Activated T-helper 1 cell treated with anti-CD3 and anti-CD28 coated beads, Interleukin-12 subunit alpha, Interleukin-12 subunit beta, Interleukin-2, Interleukin-4 antibody, amounts not matched to agents 30 ng/mL and 10 ng/mL and 1 ng/mL, durations not matched to agents 14 hours and 24 hours and 36 hours (primary cell): ENCODE data around the gene OR8K5. TPM values are rescaled to one million over a fixed set of nuclear protein-coding genes. Genes with fewer than 3 reads are reported as not detected.

Experiments used
- DNase-seq: peaks from one replicate; pipeline ENCODE4 v3.0.0; 2021; ENCODE audit warnings: low spot score
- H3K27ac Mint-ChIP-seq: one replicate; pipeline ENCODE4 v1.8.0; 2021; ENCODE audit warnings: mild to moderate bottlenecking, mixed read lengths
- H3K27me3 Mint-ChIP-seq: one replicate; pipeline ENCODE4 v1.8.0; 2022; ENCODE audit warnings: mild to moderate bottlenecking, moderate library complexity, mixed read lengths; ENCODE audit not compliant: insufficient read depth
- H3K36me3 Mint-ChIP-seq: one replicate; pipeline ENCODE4 v1.8.0; 2021; ENCODE audit warnings: low read depth, mixed read lengths
- H3K4me1 Mint-ChIP-seq: one replicate; pipeline ENCODE4 v1.8.0; 2021; ENCODE audit warnings: low read depth, mixed read lengths
- H3K4me3 Mint-ChIP-seq: one replicate; pipeline ENCODE4 v1.8.0; 2021; ENCODE audit warnings: mild to moderate bottlenecking, moderate library complexity, mixed read lengths
- H3K9me3 Mint-ChIP-seq: one replicate; pipeline ENCODE4 v1.8.0; 2021; ENCODE audit warnings: mixed read lengths
- intact Hi-C: fragments of 100-400 bp; cut with micrococcal nuclease; formaldehyde crosslinking; loops from one replicate; pipeline ENCODE4 v1.15.1; 2024
- total RNA-seq: library from RNA; stranded (reverse); gene quantifications from 2 replicates; pipeline ENCODE4 v1.2.3, GENCODE V29; 2022

Gene OR8K5
- total RNA-seq, 1 donor from 2014 or later: not detected

- H3K9me3 Mint-ChIP-seq: peaks cover 13% of the 10 kb centered on the region
- no peak within 1 kb of the TSS for H3K4me3 Mint-ChIP-seq
- intact Hi-C loops: no loop called here
- no peaks in the 10 kb centered on the region for H3K36me3 Mint-ChIP-seq
- no peaks in the 10 kb centered on the region for H3K27me3 Mint-ChIP-seq
- DNase-seq: no peak
- no peaks in the 10 kb centered on the region for H3K4me1 Mint-ChIP-seq
- no peak within 1 kb of the TSS for H3K27ac Mint-ChIP-seq
Observed at GRCh38 chr11:56122073-56122472, 38.0 kb downstream of the OR8K5 start, which contains the start of gene OR8H3. TSS of gene OR8H3 (plus strand) at chr11:56122373. CDS start at chr11:56122373, 0 bp downstream.

Other genes starting within 250 kb of the OR8K5 start
- not detected in 2 replicates for gene OR5W2, start 245.7 kb downstream of the OR8K5 start, total RNA-seq
- not detected in 2 replicates for gene OR5I1, start 223.9 kb downstream of the OR8K5 start, total RNA-seq
- gene OR10AG1, start 190.4 kb downstream of the OR8K5 start, total RNA-seq: not detected in 2 replicates
- gene OR5F1, start 165.7 kb downstream of the OR8K5 start, total RNA-seq: not detected in 2 replicates
- not detected in 2 replicates for gene OR5AS1, start 132.7 kb downstream of the OR8K5 start, total RNA-seq
- gene OR8I2, start 67.0 kb downstream of the OR8K5 start, total RNA-seq: not detected in 2 replicates
- gene OR8H2, start 56.6 kb downstream of the OR8K5 start, total RNA-seq: not detected in 2 replicates
- gene OR8H3, start 37.9 kb downstream of the OR8K5 start, total RNA-seq: not detected in 2 replicates
- gene OR8J3, start 20.1 kb downstream of the OR8K5 start, total RNA-seq: not detected in 2 replicates
- gene OR5J2, start 16.3 kb upstream of the OR8K5 start, total RNA-seq: not detected in 2 replicates
- not detected in 2 replicates for gene OR5T2, start 73.9 kb upstream of the OR8K5 start, total RNA-seq
- not detected in 2 replicates for gene OR5T3, start 91.9 kb upstream of the OR8K5 start, total RNA-seq
- not detected in 2 replicates for gene OR5T1, start 113.8 kb upstream of the OR8K5 start, total RNA-seq
- gene OR8H1, start 131.9 kb upstream of the OR8K5 start, total RNA-seq: not detected in 2 replicates
- gene OR8K3, start 154.8 kb upstream of the OR8K5 start, total RNA-seq: not detected in 2 replicates
- gene OR8K1, start 185.7 kb upstream of the OR8K5 start, total RNA-seq: not detected in 2 replicates
- not detected in 2 replicates for gene OR8J1, start 194.0 kb upstream of the OR8K5 start, total RNA-seq
- gene OR8U1, start 215.3 kb upstream of the OR8K5 start, total RNA-seq: not detected in 2 replicates